ENCODE data around the gene PAPPA2.

DNA sequence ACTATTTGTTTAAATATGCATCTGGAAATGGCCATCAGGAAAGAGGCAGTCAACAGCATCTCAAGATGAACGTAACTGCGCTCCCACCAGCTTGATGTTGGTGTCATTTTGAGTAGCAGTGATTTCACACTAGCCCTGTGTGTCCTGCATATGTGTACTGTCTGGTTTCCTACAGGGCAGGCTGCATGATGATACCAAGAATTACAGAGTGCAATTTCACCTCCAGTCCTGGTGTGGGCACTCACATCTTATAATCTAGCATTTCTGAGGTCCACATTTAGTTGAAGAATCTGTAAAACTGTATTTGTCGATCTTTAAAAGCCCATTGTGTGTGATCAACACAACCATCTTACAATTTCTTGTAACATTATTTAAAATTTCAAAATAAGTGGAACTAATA is 336.4 kb downstream of the PAPPA2 start:
- TF ChIP-seq, protein P1, sequence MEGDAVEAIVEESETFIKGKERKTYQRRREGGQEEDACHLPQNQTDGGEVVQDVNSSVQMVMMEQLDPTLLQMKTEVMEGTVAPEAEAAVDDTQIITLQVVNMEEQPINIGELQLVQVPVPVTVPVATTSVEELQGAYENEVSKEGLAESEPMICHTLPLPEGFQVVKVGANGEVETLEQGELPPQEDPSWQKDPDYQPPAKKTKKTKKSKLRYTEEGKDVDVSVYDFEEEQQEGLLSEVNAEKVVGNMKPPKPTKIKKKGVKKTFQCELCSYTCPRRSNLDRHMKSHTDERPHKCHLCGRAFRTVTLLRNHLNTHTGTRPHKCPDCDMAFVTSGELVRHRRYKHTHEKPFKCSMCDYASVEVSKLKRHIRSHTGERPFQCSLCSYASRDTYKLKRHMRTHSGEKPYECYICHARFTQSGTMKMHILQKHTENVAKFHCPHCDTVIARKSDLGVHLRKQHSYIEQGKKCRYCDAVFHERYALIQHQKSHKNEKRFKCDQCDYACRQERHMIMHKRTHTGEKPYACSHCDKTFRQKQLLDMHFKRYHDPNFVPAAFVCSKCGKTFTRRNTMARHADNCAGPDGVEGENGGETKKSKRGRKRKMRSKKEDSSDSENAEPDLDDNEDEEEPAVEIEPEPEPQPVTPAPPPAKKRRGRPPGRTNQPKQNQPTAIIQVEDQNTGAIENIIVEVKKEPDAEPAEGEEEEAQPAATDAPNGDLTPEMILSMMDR (IDR thresholded peaks at IDR 0.05; ENCODE audit: low read depth, low read length) = peak; percentile 17; the same call in 1 of the 2 replicates
- TF ChIP-seq EZH2phosphoT487 (IDR thresholded peaks at IDR 0.05; ENCODE audit: low read depth) = no peak

All from OCI-LY3 (cell line).